ENCODE measurements around the gene TOX4. TPM values are rescaled to one million over a fixed set of nuclear protein-coding genes. Genes with fewer than 3 reads are reported as not detected.

Gene TOX4
- total and polyA plus RNA-seq, 9 of the 15 experiments (the other 6 are each of a cell fraction or from before 2014, with no cell fraction given), result 9.9 to 76.5 (median 41.0) TPM

- TF ChIP-seq ZNF592 (IDR thresholded peaks at IDR 0.05) (no peak), MXD1 (CRISPR knock-in tag; IDR thresholded peaks at IDR 0.05; ENCODE audit: borderline replicate concordance, poor library complexity, severe bottlenecking) (no peak), E2F3 (CRISPR knock-in tag; IDR thresholded peaks at IDR 0.05) (no peak), TFE3 (CRISPR knock-in tag; IDR thresholded peaks at IDR 0.05) (no peak), ZNF274 (IDR thresholded peaks at IDR 0.05; ENCODE audit: borderline replicate concordance, low read depth, low read length) (no peak), RBM15 (IDR thresholded peaks at IDR 0.05; ENCODE audit: insufficient read depth, low read length) (no peak)
Observed at GRCh38 chr14:21537090-21537424, 60.1 kb downstream of the TOX4 start (continued).
